Measurements from ENCODE around the gene CDIPT.

- no peak for TF ChIP-seq CTCF (IDR thresholded peaks at IDR 0.05)
- no peak for TF ChIP-seq POLR2A (IDR thresholded peaks at IDR 0.05)
Observed at GRCh38 chr16:29843931-29844330, 19.1 kb downstream of the CDIPT start.

Measured in vagina (tissue), 2 donors.